ENCODE results near the gene DHH.

Gene DHH

GRCh38 chr12:49105504-49106084 lies 11.0 kb upstream of the DHH start (continued):
- TF ChIP-seq PRDM2 (tag by site-specific recombination; IDR thresholded peaks at IDR 0.05; ENCODE audit: borderline replicate concordance), result no peak
- no peak for TF ChIP-seq ZBTB26 (tag by site-specific recombination; optimal IDR thresholded peaks at IDR 0.05)
- TF ChIP-seq GFI1B (tag by site-specific recombination; IDR thresholded peaks at IDR 0.05), result no peak
- no peak for TF ChIP-seq ZNF140 (tag by site-specific recombination; IDR thresholded peaks at IDR 0.05)
- no peak for TF ChIP-seq ZNF600 (tag by site-specific recombination; IDR thresholded peaks at IDR 0.05)
- TF ChIP-seq AEBP2 (tag by site-specific recombination; IDR thresholded peaks at IDR 0.05; ENCODE audit: borderline replicate concordance), result no peak
- no peak for TF ChIP-seq ZBTB1 (tag by site-specific recombination; IDR thresholded peaks at IDR 0.05)
- no peak for TF ChIP-seq BCL11B (tag by site-specific recombination; IDR thresholded peaks at IDR 0.05; ENCODE audit: low read depth)

GRCh38 chr12:49104822-49105221 lies 10.2 kb upstream of the DHH start:
- peaks cover 10% of the 10 kb centered on the region for H3K4me1 ChIP-seq (ENCODE audit: control insufficient read depth, insufficient read depth, low read length)
- POLR2A ChIA-PET, result interaction anchor here (0.6 to 3.9 kb wide), 2 partner anchors 9 to 26 kb away, joined by 6 to 18 read pairs; partner anchors contain the start of gene TUBA1B
- no peak for TF ChIP-seq ZNF513 (tag by site-specific recombination; IDR thresholded peaks at IDR 0.05)
- no peak for TF ChIP-seq ZNF280D (tag by site-specific recombination; IDR thresholded peaks at IDR 0.05)
- peak; percentile 86 for TF ChIP-seq REST (tag by site-specific recombination; IDR thresholded peaks at IDR 0.05)
- no peak for TF ChIP-seq ZNF660 (tag by site-specific recombination; IDR thresholded peaks at IDR 0.05)
- TF ChIP-seq ZNF521 (tag by site-specific recombination; IDR thresholded peaks at IDR 0.05), result no peak
- TF ChIP-seq PRDM1 (tag by site-specific recombination; IDR thresholded peaks at IDR 0.05), result no peak

More at GRCh38 chr12:49104822-49105221, 10.2 kb upstream of the DHH start:
- H3K27ac ChIP-seq (ENCODE audit: extremely low read depth, low read depth, low read length), result no peak overlapping the region
- H3K9me3 ChIP-seq (ENCODE audit: control insufficient read depth, insufficient read depth, low read depth, low read length), result no peaks in the 10 kb centered on the region
- peaks cover 5 to 76% of the 10 kb centered on the region in 2 experiments; a peak in 2 of 3 replicates for H3K36me3 ChIP-seq (ENCODE audit: control insufficient read depth in 2 of 2, insufficient read depth in 1 of 2, low read length in 2 of 2)
- CTCF ChIA-PET, result interaction anchor here (0.7 to 4.0 kb wide), 8 partner anchors 11 to 227 kb away, joined by 3 to 27 read pairs (median 6); partner anchors contain the start of gene DHH
- no peak overlapping the region for H3K4me3 ChIP-seq (ENCODE audit: low read depth, low read length)
